Forelimb muscle (tissue), 1 donor: Measurements from ENCODE around the gene CDH19. TPM values are rescaled to one million over a fixed set of nuclear protein-coding genes. Genes with fewer than 3 reads are reported as not detected.

Experiments
- DNase-seq: peaks from one replicate; pipeline ENCODE4 v3.0.0-alpha.2; 2013; ENCODE audit warnings: low read depth
- polyA plus RNA-seq: library from polyadenylated mRNA; unstranded; fragments of 120-200 nt; gene quantifications from one replicate; pipeline ENCODE4 v1.2.1, GENCODE V29; 2013; ENCODE audit not compliant: insufficient read length

CDH19 gene, protein sequence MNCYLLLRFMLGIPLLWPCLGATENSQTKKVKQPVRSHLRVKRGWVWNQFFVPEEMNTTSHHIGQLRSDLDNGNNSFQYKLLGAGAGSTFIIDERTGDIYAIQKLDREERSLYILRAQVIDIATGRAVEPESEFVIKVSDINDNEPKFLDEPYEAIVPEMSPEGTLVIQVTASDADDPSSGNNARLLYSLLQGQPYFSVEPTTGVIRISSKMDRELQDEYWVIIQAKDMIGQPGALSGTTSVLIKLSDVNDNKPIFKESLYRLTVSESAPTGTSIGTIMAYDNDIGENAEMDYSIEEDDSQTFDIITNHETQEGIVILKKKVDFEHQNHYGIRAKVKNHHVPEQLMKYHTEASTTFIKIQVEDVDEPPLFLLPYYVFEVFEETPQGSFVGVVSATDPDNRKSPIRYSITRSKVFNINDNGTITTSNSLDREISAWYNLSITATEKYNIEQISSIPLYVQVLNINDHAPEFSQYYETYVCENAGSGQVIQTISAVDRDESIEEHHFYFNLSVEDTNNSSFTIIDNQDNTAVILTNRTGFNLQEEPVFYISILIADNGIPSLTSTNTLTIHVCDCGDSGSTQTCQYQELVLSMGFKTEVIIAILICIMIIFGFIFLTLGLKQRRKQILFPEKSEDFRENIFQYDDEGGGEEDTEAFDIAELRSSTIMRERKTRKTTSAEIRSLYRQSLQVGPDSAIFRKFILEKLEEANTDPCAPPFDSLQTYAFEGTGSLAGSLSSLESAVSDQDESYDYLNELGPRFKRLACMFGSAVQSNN
- polyA plus RNA-seq: 1.3 TPM

DNA sequence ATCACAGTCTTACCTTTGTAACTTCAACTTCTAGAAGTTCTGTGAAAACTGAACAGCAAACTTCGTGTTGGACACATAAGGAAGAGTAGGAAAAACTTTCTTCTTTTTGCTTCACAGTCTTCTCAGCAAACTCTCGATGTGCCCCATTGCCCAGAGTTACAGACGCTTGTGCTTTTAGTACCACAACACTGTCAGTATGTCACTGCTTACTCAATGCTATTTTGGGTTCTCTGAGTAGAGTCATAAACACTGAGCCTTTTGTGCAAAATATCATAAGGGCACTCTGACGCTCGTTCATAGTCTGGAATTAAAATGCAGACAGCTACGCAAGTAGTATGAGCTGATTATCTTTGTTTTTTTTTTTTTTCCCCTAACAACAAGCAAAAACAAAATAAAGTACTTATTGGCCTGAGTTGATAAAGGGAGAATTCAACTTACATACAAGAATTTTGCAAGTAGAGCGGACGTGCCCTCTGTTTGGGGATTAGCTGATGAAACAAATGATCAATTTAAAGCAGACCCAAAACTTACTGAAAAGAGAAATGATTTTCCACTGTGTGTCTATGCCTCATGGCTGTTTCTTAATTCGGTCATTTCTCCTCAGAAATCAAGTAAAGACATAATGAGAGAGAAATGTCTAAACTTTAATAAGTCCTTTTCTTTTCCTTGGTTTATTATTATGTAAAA is at the start of gene CDH19:
Gene CDH19 (minus strand): TSS at position 150 of the 687 bp plus-strand sequence. CDS start 31,886 bp downstream, outside the sequence.
- no peak for DNase-seq

DNA sequence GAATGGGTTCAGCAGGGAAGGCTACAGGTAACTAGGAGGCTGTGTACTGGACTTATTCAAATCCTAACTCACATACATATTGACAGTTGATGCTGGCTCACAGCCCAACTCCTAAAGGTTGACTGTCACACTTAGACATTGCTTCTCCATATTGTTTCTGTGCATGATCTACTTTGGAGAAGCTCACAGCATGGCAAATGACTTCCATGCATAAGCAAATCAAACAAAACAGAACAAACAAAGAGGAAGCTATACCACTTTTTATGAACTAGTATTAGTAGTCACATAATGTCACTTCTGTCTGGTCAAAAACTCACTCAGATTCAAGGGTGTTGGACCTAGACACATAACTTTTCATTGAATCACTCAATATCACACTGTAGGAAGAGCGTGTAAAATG is 43.8 kb upstream of the CDH19 start:
- DNase-seq: no peak

DNA sequence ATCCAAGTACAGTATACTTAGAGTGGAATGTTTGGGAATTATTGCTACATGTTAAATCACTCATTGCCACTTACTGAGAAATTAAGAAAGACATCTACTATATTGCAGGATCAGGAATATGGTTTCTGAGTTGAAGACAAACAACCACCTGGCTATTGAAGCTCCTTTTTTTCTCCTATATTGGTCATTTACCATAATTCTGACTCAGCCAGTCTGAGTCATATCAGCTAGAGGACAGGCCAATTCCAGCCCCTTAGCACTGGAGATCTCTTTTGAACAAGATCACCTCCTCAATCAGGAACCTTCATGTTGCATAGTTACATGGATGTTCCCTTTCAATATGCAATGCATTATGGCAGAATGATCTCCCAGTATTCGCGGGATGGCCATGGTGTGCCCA is 42.7 kb upstream of the CDH19 start:
- DNase-seq: no peak

DNA sequence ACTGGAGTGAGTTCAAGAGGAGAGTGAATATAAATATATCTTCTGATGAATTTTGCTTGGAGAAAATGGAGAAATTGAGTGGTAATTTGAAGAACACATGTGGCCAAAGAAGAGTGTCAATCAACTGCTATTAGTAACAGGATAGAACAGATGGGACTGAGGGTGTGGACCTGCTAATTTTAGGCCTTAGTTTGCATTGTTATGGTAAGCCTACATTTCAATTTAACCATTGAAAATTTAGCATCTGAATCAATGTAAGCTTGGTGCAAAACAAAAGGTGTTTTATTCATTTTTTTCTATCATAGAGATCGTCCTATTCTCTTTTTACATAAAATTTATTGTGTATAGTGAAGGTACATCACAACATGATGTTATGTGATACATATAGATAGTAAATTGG is 42.1 kb upstream of the CDH19 start:
- no peak for DNase-seq

DNA sequence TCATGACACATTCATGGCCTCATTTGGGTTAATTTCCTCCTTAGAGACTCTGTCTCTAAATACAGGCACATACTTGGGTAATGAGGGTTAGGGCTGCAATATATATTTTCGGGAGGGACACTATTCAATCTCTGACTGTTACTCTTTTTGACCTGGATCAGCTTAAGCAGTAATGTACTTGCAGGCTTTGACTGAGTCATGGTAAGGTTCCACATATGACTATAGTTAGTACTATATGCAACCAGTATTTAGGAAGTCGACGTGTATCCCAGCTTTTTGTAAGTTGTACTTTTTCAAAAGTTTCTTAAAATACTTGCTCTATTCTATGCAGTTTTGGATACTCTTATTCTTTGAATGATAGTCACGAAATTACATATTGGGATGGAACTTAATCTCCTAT is 37.2 kb upstream of the CDH19 start:
- no peak for DNase-seq

DNA sequence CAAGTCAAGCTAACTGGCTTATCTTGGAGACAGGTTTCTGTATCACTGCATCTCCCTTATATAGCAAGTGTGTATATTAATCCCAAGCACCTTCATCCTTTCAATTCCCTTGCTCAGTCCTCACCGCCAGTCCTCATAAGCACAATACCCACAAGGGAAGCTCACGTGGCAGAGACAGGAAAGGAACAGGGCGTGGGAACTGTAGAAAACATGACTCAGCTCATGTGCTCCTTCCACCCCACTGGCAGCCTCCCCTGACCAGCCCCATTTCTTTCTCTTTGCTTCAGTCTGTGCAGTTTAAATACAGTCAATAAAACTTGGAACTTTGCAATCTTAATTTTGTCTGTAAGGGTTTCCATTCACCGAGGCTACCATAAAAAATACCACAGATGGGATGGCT is 36.5 kb upstream of the CDH19 start:
- DNase-seq: no peak

DNA sequence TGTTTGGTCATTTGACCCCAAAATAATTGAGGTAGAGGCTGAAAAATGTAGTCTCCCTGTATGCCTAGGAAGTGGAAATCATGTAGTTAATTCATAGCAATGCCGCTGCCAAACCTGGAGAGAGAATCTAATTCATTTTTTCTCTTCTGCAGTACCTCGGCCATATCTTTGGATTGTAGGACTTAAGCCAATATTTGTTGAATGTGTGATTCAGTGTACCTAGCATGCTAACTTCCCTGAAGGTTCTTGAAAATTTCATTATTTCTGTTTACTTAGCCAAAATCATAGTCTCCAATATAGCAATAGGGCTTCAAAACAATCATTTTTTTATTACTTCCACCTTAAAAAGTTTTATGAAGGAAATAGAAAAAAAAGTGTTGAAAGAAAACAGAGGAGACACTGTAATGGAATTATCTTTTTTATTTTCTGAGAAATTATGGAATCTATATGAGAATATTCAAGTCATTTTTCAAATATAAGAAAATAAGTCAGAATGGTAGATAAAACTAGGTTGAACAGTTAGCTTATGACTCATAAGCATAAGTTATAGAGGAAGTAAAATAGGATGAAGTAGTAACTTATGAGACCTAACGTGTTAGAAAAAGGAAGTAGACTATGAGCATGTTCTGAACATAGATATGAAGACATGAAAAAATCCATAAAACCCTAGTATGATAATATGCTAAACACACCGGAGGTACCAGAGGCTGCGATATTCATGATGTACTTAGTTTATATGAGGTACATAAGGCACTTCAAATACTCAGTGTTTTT is 35.2 kb upstream of the CDH19 start:
- no peak for DNase-seq

DNA sequence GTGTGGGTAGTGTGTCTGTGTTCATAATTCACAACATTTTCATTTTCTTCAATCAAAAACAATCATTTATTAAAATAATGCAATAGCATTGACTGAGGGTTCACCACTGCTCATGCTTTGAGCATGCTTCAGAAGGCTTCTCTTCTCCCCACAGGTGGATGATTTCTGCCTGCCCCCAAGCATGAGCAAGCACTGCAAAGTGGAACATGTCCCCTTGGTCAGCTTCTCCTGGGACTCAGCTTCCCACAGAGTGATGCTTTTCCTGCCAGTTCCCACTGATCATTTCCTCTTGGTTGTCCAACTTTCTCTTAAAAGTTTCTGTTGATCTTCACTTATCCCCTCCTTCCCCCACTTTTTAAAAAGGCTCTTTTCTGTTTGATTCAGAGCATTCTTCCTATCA is 31.5 kb upstream of the CDH19 start:
- DNase-seq: no peak

DNA sequence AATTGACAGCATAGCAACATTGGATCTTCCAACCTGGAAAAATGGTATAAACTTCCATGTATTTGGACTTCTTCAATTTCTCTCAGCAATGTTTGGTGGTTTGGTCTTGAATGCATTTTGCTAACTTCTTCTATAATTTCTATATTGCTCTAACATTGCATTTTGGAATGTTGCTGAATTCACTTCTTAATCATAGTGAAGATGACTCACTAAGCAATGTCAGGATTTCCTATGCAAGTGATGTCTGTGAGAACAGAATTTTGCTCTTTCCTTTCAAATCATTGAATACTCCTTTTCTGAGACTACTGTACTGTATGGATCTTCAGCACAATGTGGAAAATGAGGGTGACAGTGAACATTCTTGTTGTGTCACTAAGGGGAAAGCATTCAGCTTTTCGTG is 28.9 kb upstream of the CDH19 start:
- no peak for DNase-seq

DNA sequence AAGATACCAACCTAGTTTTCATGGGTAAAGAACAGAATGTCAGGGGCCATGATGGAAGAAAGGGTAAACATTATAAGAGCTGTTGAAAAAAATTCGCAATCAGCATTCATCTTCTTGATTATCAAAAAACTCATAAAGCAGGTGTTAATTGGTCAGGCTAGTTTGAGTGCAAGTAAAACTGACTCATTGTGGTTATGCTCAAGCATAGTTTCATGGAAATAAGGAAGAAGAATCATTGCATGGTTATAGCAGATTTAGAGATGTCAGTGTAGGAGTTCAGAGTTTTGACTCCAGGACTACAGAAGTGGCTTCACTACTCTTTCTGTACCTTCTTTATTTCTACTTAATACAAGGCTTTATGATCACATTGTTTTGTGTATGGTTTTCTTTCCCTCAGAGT is 26.9 kb upstream of the CDH19 start:
- DNase-seq: no peak

DNA sequence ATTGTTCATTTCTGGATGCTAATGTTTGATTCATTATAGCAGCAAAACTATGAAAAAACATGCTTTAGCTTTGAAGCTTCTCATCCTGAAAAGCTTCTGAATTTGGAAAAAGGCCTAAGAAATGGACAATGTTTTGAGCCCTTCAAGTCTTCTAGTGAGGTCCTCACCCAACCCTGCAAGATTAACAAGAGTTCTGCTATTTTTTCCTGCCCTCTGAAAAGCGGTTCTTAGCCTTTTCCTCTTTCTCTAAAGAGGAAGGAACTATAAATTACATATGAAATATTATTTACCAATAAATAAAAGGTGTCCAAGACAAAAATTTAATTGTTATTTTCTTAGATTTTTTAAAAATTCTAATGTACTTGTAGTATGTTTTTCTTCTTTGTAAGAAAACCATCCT is 19.9 kb upstream of the CDH19 start:
- DNase-seq: no peak

DNA sequence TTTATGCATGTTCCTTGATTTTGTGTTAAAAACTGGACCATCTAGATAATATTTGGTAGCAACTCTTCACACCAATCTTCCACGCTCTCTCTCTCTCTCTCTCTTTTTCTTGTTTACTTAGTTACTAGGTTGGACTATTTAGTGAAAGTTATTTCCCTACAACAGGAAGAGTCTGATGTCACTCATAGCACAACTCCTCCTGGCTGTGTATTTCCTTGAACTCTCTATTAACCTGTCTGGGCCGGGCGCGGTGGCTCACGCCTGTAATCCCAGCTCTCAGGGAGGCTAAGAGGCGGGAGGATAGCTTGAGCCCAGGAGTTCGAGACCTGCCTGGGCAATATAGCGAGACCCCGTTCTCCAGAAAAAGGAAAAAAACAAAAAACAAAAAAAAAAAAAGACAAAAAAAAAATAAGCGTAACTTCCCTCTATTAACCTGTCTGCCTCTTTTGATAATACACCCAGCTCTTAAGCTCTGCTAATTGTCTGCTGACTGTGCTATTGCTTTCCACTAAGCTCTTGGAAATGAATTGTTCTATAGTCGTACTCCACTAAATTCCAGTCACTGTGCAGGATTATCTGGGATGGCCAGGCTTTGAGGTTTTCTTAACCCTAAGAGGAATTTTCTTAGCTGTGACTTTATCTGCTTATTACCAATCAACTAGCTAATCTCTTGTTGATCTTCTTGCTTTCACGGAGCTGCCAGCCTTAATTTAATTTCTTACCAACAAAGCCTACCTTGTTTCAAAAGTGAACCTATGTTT is 18.1 kb upstream of the CDH19 start:
- no peak for DNase-seq

DNA sequence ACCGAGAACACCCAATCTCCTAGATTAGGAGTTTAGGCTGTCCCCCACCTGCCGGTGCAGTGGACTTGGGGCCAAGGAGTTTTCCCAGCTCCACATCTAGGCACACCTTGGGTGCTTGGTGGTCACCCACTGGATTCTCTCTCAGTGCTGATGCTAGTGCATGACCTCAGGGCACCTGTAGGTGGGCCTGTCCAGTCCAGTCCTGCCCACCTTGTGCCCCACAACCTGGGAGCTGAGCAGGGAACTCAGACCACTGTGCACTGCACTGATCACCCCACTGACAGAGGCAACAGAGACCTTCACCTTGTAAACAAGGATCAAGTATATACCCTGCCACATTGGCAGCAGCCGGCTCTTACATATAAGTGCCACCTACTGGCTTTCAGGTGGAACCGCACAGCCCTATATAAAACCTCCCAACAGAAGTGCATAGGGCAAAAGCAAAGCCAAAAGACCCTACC is 12.7 kb upstream of the CDH19 start:
- no peak for DNase-seq

DNA sequence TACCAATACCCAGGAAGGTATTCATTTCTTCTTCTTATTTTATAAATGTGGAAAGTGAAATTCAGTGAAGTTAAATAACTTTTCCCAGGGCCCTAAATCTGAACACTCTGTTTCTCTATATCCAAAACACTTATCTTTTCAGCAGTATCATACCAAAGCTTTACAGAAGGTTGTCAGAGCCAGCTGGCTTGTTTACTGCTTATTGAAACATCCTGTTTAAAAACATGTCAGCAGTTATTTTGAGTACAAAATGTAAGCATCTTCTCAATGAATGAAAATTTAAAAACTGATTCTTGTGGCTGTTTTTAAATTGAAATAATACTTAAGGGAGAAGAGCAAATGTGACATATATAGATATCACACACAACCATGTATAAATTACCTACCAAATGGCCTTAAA is 11.3 kb upstream of the CDH19 start:
- no peak for DNase-seq

DNA sequence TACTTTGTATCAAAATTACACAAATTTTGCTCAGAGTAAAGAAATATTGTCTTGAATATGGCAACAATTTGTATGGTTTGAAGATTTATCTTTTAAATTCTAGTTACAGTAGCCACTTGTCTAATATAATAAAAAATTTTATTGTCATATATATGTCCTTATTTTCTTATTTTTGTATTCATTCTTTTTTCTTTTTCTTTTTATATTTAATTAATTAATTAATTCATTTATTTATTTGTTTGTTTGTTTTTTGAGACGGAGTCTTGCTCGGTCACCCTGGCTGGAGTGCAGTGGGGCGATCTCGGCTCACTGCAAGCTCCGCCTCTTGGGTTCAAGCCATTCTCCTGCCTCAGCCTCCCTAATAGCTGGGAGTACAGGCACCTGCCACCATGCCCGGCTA is 3.7 kb upstream of the CDH19 start:
- DNase-seq: no peak

DNA sequence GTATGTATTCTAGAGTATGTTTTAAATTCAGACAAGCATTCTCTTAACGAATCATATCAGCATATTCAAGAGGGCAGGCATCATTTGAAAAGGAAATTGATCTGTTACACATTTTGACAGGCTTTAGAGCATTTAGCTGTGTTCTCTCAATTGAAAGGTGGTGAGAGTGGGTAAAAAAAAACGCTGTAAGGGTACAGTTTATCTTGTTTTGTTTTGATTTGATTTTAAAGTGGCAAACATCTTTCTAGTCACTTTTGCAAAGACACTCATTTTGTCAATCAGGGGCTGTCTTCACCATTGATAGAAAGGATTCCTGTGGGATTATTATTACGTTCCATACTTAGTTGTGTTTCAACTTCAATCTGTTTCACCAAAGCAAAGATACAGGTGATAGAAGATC is 2.2 kb downstream of the CDH19 start:
- DNase-seq: no peak

DNA sequence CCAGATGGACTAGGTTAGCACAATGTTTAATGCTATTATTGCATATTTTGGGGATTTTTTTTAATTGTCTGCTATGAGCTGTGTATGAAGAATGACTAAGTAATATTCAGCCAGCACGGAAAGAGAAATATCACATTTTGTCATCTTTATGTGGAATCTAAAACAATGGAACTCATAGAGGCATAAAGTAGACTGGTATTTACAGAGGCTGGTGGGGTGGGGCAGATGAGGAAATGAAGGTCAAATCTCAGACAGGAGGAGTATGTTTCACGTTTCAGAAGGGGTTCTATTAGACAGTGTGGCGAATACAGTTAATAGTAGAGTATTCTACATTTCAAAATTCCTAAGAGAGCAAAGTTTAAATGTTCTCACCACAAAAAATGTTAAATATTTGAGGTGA is 4.7 kb downstream of the CDH19 start:
- no peak for DNase-seq

DNA sequence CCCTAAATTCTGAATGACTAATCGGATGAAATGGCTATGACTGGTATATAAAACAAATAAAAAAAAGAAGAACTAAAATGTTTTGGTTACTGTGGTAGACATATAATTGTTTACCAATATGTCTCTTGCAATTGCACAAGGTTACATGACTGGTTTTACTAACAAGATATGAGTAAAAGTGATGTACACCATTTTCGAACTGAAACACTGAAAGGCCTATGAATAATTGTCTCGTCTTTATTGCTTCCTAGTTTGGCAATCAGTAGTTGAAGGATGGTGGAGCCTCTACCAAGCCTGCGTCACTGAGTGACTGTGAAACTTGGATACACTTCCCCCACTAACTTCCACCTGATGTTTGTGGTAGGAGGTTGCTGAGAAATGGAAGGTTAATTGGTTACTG is 16.5 kb downstream of the CDH19 start:
- DNase-seq: no peak

DNA sequence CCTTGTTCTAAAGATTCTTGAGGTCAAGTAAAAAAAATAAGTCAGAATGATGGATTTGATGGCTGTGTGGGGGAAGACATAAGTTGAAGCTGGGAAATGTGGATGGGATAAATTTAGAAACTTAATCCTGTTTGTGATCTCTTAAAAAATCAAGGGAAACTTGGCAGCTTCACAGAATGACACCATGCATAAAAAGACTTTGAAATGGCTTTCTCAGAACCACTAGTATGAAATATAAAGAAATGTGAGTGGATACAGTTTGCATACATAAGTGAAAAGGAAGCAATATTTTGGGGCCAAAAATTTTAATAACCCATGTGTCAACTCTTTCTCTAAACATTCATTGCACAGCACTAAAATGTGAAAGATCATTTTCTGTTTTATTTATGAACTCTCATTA is 21.7 kb downstream of the CDH19 start:
- DNase-seq: no peak

DNA sequence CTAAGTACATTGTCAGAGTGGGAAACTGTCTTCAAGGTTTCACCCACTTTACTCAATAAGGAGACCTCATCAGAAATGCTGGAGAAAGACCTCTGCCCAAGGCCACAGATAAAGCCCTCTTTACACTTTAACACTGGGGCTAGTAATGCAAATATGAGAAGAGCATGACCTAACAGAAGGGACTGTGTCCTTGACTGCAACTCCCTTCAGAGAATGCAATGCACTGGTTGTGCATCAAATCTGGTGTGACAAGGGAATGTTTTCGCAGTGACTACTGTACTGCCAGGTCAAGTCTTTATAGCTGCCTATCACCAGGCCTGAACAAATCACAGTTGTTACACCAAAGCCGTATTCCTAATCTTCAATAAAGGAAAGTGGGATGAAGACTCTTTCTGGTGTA is 28.6 kb downstream of the CDH19 start:
- no peak for DNase-seq

DNA sequence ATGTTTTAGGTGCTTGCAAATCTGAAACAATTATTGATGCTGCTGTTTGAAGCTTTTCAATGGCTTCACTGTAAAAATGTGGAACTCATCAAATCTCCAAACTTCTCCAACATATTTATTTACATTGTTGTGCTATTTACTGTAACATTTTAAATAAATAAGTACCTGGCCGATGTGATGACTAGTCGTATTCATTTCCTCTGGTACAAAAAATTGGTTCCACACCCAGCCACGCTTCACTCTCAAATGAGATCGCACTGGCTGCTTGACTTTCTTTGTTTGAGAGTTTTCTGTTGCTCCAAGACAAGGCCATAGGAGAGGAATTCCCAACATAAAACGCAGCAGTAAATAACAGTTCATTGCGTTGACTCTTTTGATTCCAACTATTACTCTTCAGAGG is 32.0 kb downstream of the CDH19 start:
- no peak for DNase-seq
